GM18505 (cell line): ENCODE data around the gene ZNF664.

Source experiments
- ATAC-seq: cut with Tn5 transposase; IDR thresholded peaks from one replicate; pipeline ENCODE4 v1.9.1; 2021; ENCODE audit not compliant: unreplicated experiment
- POLR2A ChIP-seq: IDR thresholded peaks from 4 replicates; pipeline ENCODE4 v1.6.1; 2011; ENCODE audit warnings: borderline replicate concordance; ENCODE audit not compliant: insufficient read depth, insufficient read length; ENCODE audit errors: extremely low read depth

ZNF664 gene

DNA sequence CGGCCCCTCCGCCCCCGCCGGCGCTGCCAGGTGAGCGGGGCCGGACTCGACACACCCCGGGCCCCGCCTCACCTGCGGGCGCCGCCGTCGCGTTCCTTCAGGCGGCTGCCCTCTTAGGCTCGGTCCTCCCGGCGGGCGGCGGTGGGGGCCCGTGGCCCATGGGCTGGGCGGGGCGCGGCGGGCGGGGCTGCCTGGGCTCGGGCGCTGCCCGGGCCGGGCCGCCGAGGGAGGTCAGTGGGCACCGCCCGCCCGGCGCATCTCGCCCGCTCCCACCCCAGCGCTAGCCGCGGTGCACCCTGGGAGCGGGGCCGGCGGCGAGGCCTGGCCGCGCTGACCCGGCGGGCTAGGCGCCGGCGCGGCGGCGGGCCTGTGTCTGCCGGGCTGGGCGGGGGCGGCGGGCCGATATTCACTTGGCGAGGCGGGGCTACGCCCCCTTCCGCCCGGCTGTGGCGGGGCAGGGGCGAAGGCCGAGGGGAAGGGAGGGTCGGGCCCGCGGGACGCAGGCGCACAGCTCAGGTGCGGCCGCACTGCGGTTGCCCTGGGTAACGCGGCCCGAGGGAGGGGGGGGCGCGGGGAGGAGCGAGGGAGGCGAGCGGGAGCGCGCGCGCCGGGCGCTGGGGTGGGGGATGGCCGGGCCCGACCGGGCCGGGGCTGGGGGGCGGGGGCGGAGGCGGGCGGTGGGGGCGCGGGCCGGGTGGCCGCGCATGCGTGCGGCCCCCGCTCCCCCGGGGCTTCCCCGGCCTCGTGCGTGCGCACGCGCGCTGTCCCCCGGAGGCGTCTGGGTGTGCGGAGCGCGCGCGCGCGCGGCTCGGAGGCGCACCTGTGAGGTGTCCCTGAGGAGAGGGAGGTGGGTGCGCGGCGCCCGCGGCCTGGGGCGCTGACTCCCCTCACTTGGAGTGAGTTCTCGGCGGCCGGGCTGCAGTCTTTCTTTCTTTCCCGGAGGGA is at the start of gene ZNF664, which contains the start of gene CCDC92:
ZNF664 (plus strand) TSS at position 759 of the 945 bp plus-strand sequence. CDS start 38,930 bp downstream, outside the sequence.
CCDC92 (minus strand) TSS at position 375 of the 945 bp plus-strand sequence. CDS start 28,526 bp downstream, outside the sequence.
- peak; percentile 66 for TF ChIP-seq POLR2A

DNA sequence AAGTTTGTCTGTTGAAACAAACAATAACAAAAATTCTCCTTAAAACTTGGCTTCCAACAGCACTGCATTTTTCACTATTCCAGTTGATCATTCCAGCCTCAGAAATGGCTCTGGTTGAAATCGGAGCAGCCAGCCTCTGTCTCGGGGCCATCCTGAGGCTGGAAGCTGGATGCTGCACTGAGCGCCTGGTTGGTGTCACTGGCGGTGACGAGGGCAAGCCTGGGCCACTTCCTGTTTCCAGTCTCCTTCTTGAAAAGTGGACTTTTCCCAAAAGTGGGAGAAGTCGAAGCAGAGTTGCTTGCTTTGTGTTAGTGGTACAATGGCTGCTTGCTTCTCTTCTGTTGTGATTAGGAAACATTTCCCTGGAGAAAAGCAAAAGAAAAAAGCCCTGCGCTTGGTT is 49.1 kb upstream of the ZNF664 start:
- ATAC-seq = no peak
- TF ChIP-seq POLR2A = no peak

More for the DNA sequence above, at the start of gene ZNF664, which contains the start of gene CCDC92:
- peak; percentile 80 for ATAC-seq

DNA sequence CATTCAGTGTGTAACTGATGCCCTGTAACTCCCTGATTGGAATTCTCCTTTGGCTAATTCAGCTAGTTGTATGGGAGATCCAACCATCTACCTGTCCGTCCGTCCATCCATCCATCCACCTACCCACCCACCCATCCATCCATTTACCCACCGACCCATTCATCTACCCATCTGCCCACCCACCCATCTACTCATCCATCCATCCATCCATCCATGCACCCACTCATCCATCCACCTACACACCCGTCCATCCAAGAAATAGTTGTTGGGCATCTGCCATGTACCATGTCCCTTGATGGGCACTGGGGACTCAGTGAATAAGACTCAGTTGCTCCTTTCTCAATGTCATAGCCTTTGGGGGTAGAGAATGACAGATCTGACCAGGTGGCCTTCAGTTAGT is 48.5 kb upstream of the ZNF664 start:
- ATAC-seq = no peak
- no peak for TF ChIP-seq POLR2A

DNA sequence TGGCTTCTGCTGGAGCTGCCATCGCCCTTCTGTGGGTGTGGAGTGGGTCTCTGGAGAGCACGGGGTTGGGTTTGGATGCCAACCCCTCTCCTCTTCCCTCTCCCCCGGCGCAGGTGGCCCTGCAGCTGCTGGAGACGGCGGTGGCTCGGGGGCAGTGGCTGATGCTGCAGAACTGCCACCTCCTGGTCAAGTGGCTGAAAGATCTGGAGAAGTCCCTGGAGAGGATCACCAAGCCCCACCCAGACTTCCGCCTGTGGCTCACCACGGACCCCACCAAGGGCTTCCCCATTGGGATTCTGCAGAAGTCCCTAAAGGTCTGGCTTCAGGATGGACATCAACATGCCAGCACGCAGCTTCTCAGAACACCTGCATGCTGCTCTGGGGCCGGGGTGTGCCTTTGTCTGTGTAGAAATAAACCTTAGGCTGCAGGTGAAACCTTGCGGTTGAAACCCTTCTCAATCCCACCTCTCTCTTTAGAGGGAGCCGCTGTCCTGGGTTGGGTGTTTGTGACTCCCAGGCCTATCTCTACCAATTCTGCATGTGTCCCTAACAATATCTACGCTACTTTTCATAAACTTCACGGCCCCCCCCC is 44.6 kb upstream of the ZNF664 start:
- ATAC-seq = no peak
- no peak for TF ChIP-seq POLR2A

- TF ChIP-seq POLR2A = no peak
- ATAC-seq = no peak
These were observed 44.1 kb upstream of the ZNF664 start for GRCh38 chr12:123928897-123929296.

GRCh38 chr12:123929946-123930583 is 43.0 kb upstream of the ZNF664 start:
- ATAC-seq = no peak
- no peak for TF ChIP-seq POLR2A

- no peak for TF ChIP-seq POLR2A
- ATAC-seq = no peak
These were observed 41.2 kb upstream of the ZNF664 start for GRCh38 chr12:123931686-123932321.

- TF ChIP-seq POLR2A = no peak
- ATAC-seq = no peak
These were observed 39.8 kb upstream of the ZNF664 start for GRCh38 chr12:123933214-123933613.

GRCh38 chr12:123934016-123934620 is 38.9 kb upstream of the ZNF664 start:
- no peak for TF ChIP-seq POLR2A
- ATAC-seq = no peak

GRCh38 chr12:123934829-123935228 is 38.2 kb upstream of the ZNF664 start:
- no peak for ATAC-seq
- no peak for TF ChIP-seq POLR2A

- no peak for TF ChIP-seq POLR2A
- no peak for ATAC-seq
These were observed 37.1 kb upstream of the ZNF664 start for GRCh38 chr12:123935956-123936355.

GRCh38 chr12:123936471-123936870 is 36.5 kb upstream of the ZNF664 start:
- ATAC-seq = no peak
- TF ChIP-seq POLR2A = no peak
